GM19328 (cell line): ENCODE data around the gene CCNYL1.

ENCODE experiments used
- ATAC-seq: cut with Tn5 transposase; IDR thresholded peaks from one replicate; pipeline ENCODE4 v1.9.1; 2021; ENCODE audit warnings: mild to moderate bottlenecking, moderate library complexity; ENCODE audit not compliant: unreplicated experiment

Gene CCNYL1

GRCh38 chr2:207787017-207787416 lies 75.6 kb downstream of the CCNYL1 start:
- no peak for ATAC-seq

GRCh38 chr2:207787800-207788199 lies 76.4 kb downstream of the CCNYL1 start:
- ATAC-seq: no peak

- ATAC-seq: no peak
Observed at GRCh38 chr2:207790898-207791297, 79.5 kb downstream of the CCNYL1 start.

GRCh38 chr2:207791579-207792243 lies 80.3 kb downstream of the CCNYL1 start:
- no peak for ATAC-seq

GRCh38 chr2:207792244-207792785 lies 80.9 kb downstream of the CCNYL1 start:
- no peak for ATAC-seq

GRCh38 chr2:207796585-207797350 lies 85.3 kb downstream of the CCNYL1 start:
- ATAC-seq: no peak

GRCh38 chr2:207801259-207801658 lies 89.8 kb downstream of the CCNYL1 start:
- ATAC-seq: no peak

- ATAC-seq: no peak
Observed at GRCh38 chr2:207802650-207803049, 91.2 kb downstream of the CCNYL1 start.
